HG02678 (cell line): ENCODE data around the gene CCL15.
"Not testable (repeated sequence)": the region's sequence is repeated elsewhere in the genome, so short reads cannot be mapped to it uniquely, and the experiment has no call there.

Experiments
- ATAC-seq: cut with Tn5 transposase; IDR thresholded peaks from one replicate; pipeline ENCODE4 v1.9.1; 2021; ENCODE audit warnings: mild to moderate bottlenecking, moderate library complexity; ENCODE audit not compliant: unreplicated experiment

CCL15 gene, protein sequence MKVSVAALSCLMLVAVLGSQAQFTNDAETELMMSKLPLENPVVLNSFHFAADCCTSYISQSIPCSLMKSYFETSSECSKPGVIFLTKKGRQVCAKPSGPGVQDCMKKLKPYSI

DNA sequence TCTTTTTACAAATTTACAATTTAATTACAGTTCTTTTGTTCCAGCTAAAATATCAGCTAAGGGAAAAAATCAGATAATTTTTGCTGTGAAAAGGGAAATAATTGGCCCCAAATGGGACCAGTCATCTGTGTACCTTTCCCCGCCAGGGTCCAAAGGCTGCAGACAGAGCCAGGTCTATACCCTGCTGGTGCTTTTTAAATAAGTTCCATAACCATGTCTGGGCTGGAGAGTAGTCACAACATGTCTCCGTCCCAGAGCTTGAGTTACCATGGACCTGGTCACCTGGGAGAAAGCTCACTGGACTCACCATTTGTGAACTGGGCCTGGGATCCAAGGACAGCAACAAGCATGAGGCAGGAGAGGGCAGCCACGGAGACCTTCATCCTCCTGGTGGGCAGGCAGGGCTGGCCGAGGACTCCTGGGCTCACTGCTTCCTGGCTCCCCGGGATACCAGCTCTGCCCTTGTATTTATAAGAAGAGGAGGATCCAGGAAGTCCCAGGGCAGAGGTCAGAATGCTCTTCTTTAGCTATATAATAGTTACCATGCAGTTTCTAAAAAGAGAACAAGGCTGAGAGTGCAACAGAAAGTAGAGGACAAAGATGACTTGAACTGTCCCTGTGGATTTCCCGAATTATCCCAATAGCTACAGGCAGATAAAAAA lies at the start of gene CCL15:
Gene CCL15, minus strand, starts transcription at position 444 of the 662 bp plus-strand sequence. Its CDS starts 61 bp downstream, at position 383.
- ATAC-seq = no peak

DNA sequence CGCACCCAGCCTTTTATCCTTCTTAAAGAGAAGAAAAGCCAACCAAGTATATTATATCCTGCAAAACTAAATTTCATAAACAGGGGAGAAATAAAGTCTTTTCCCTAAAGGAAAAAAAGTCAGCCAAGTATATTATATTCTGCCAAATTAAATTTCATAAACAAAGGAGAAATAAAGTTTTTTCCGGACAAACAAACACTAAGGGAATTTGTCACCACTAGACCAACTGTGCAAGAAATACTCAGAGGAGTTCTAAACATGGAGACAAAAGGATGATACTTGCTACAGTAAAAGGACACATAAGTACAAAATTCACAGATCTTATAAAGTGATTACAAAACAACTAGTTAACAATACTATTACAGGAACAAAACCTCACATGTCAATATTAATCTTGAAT lies 48.3 kb upstream of the CCL15 start:
- no peak for ATAC-seq

DNA sequence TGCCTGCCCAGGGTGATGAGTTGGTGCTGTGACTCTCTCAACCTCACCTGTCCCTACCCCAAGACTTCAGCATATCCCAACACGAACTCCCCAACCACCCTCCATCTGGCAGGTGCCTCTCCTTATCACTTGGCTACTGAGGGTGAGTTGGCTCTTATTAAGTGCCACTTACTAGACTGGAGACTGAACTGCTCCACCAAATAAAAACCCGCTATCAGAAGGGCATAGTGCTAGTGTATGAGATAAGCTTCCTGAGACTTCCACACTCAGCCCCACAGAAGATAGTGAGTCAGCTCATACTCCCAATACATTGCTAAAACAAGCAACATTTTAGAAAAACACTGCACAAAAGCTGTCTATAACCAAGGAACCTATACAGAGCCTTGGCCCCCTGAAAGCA lies 46.7 kb upstream of the CCL15 start:
- no peak for ATAC-seq

DNA sequence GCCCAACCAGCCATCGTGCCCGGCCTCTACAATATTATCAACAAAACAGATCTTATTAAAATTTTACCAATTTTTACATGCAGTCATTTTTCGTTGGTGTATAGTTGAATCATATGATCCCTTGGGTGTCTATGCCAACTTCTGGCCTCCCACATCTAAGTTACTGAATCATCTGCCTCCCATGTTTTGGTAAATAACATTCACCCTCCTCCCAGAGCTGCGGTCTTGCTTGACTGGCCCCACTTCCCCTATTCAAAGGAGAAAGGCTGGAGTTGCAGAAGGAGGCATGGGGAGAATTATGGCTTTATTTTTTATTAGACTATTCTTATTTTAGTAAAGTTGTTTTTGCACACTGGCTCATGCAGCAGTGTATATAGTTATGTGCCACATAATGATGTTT lies 34.9 kb upstream of the CCL15 start:
- ATAC-seq = no peak

DNA sequence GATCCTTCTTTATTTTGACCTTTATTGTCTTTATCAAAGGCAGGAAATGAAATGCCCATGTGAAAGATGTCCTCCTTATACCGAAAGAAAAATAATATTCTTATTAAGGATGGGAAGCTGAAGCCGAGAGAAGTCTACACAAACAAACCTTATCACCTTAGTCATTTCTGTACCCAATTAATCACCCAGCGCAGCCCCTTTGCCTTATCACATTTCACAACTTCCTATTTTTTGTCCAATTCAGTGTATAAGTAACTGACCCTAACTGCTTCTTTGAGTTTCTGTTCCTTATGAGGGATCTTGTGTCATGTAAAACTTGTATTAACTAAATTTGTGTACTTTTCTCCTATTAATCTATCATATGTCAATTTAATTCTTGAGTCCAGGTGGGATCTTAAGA lies 32.8 kb upstream of the CCL15 start:
- ATAC-seq = no peak

DNA sequence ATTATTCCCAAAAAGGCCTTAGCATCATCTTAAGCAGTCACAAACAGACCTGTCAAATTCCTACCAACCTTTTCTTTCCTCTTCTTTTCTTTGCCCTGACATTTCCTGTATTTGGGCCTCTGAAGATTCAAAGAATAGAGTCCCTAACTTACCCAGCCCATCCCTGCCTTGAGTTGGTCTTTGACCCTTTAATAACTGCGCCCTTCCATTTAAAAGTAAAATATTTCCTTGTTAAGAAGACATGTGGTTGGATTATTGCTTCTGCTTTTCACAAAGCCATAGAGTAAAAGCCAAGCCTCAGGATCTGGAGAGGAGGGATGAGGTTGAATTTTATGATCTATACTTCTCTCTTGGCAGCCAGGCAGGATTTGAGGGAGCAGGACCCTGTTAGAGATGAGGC lies 29.6 kb upstream of the CCL15 start:
- no peak for ATAC-seq

DNA sequence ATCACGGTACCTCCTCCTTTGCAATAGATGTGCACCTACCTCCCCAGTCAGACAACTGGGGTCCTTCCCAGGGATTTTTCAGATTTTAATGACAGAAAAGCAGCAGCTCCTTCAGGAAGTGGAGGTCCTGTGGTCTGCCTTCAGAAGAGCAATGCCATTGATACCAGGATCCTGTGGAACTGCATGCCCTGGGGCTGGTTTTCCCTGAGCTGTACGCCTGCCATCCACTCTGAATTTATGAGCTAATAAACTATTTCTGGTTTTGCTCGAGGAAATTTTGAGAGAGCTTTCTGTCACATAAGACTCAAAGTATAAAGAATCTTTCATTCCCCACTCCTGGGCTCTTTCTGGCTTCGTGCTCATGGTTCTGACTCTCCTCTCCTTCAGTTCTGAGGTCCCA lies 26.4 kb upstream of the CCL15 start:
- no peak for ATAC-seq

DNA sequence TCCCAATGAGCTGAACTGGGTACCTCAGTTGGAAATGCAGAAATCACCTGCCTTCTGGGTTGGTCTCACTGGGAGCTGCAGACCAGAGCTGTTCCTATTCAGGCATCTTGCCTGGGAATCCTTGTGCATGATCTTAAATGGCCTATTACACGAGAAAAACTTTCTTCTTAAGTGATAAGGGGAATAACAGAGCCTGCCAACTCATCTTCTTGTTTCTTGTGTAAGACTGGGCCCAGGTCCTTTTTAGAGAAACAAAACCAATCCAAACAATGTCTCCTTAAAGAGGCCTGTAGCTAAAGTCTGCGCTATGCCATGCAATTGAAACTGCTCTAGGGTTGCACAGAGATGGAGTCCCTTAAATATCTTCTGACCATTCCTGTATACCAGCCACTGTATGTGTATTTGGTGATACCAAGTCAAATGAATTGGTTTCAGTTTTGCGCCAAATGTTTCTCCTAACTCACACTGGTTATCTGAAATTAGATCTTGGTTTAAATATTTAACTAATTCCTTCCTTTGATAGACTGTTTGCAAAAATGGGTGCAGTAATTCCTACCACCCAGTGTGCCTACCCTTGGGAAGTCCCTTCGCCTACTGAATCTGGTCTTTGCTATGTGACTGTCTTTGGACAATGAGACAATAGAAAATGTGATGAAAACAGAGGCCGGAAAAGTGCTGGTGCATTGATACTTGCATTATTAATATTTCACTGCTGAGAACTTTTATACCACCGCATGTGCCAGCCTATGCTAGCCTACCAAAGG lies 22.9 kb upstream of the CCL15 start:
- no peak for ATAC-seq

DNA sequence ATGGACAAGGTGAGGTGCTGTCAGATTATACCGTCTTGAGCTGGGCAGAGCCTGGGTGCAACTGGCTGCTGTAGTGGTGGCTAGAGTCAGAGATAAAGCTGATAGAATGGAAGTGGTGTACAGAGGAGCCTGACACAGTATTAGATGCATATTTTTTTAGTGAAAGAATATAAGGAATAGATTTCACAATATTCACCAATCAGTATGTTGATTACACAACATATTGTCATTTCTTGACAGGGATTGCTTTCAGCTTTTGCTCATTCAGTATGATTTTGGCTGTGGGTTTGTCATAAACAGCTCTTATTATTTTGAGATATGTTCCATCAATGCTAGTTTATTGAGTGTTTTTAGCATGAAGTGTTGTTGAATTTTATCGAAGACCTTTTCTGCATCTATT lies 18.1 kb upstream of the CCL15 start:
- ATAC-seq = no peak

DNA sequence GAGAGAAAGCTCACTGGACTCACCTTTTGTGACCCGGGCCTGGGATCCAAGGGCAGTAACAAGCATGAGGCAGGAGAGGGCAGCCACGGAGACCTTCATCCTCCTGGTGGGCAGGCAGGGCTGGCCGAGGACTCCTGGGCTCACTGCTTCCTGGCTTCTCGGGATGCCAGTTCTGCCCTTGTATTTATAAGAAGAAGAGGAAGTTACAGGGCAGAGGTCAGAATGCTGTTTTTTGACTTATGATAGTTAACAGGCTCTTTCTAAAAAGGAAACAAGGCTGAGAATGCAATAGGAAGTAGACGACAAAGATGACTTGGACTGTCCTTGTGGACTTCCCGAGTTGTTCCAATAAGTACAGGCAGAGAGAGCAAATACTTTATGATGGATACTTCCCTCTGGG lies 16.4 kb upstream of the CCL15 start, which contains the start of gene CCL23:
Gene CCL23, minus strand, starts transcription at position 174 of the 400 bp plus-strand sequence. Its CDS starts 75 bp downstream, at position 99.
- no peak for ATAC-seq

DNA sequence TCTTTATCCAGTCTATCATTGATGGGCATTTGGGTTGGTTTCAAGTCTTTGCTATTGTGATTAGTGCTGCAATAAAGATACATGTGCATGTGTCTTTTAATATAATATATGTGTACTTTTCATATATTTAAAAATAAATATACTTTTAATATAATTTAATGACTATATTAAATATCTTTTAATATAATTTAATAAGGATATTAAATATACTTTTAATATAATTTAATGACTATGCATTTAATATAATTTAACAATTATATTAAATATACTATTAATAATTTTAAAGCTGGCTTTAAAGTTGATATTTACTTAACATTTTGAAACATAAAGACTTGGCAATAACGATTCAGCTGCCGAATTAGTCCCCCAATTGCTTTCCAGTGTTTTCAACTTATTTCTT lies 15.2 kb upstream of the CCL15 start:
- ATAC-seq = no peak

DNA sequence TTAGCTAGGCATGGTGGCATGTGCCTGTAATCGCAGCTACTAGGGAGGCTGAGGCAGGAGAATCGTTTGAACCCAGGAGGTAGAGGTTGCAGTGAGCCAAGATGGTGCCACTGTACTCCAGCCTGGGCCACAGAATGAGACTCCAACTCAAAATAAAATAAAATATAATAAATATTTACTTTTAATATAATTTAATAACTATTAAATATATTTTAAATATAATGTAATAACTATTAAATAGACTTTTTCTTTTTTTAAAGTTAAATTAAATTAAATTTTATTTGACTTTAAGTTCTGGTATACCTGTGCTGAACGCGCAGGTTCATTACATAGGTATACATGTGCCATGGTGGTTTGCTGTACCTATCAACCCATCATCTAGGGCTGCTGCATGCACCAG lies 14.5 kb upstream of the CCL15 start:
- not testable (repeated sequence) for ATAC-seq

DNA sequence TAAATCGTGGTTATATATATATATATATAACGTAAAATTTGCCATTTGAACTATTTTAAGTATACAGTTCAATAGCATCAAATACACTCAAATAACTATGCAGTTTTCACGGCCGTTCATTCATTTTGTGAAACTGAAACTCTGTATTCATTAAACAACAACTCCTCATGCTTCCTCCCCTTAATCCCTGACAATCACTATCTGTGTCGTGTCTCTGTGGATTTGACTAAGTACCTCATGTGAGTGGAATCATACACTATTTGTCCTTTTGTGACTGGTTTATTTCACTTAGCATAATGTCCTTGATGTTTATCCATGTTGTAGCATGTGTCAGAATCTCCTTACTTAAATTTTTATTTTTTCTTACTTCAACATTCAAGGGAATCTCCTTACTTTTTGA lies 13.6 kb upstream of the CCL15 start:
- no peak for ATAC-seq

DNA sequence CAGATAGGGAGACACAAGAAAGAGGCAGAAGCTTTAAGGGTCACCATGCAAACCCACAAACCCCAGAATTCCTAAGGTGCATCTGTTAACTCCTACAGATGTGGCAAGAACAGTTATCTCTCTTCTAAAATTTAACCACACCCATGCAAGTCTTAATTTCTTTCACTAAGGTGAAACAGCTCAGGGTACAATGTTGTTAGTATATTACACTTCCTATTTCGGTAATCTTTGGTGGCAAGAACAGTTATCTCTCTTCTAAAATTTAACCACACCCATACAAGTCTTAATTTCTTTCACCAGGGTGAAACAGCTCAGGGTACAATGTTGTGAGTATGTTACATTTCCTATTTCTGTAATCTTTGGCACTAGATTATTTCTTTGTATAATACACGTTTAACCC lies 9.8 kb upstream of the CCL15 start:
- ATAC-seq = no peak

DNA sequence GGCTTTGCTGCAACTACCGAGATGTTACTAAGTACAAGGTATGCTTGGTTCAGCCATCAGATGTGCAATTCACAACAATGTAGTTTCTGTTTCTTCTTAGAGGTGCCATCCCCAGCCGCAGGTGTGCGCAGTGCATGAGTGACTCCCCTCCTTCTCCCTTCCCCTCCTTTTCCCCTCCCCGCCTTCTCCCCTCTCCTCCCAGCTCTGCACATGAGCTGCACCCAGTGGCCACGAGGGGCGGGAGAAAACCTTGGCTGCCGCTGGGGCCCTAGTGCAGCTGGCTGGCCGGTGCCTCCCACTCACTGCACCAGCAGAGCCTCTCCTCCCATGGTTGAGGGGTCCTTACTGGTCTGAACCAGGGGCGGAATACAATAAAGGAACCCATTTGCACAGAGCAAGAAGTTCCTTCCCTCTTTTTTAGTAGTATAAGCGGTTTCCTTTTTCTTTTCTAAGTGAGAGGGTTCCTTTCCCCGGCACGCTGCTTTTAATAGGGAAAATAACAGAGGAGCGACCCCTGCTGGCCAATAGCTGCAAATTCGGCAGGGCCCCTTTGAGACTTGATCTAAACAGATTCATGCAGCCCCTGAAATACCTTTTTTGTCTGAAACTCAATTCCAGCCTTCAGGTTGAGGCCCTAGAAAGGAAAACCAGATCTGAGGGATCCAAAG lies 7.8 kb upstream of the CCL15 start:
- no peak for ATAC-seq

DNA sequence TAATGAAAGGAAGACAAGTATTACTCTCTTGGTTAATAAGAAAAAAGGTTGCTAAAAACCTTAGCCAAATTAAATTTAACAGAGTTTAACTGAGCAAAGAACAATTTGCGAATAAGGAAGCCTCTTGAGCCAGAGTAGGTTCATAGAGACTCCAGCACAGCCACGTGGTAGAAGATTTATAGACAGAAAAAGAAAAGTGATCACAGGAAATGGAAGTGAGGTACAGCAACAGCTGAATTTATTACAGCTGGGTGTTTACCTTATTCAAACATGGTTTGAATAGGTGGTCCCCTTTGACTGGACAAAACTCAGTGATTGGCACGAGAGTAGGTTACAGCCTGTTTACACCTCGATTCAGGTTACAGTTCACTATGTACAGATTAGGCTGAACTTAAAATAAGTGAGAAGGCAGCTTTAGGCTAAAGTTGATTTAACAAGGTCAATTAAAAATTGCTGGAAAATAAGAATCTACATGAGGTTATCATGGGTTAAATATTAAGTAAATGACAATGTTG lies 3.3 kb upstream of the CCL15 start:
- ATAC-seq = no peak

DNA sequence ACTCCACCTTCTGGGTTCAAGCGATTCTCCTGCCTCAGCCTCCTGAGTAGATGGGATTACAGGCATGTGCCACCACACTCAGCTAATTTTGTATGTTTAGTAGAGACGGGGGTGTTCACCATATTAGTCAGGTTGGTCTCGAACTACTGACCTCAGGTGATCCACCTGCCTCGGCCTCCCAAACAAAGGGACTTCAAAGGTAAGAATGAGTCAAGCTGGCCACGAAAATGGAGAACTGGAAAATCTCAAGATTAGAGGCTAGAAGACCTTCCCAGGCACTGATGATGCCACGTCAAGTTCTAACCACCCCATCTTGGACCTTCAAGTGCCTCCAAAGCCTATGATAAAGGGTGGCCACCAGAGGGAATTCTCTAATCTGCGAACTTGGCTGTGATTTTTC lies 1.3 kb upstream of the CCL15 start:
- no peak for ATAC-seq

DNA sequence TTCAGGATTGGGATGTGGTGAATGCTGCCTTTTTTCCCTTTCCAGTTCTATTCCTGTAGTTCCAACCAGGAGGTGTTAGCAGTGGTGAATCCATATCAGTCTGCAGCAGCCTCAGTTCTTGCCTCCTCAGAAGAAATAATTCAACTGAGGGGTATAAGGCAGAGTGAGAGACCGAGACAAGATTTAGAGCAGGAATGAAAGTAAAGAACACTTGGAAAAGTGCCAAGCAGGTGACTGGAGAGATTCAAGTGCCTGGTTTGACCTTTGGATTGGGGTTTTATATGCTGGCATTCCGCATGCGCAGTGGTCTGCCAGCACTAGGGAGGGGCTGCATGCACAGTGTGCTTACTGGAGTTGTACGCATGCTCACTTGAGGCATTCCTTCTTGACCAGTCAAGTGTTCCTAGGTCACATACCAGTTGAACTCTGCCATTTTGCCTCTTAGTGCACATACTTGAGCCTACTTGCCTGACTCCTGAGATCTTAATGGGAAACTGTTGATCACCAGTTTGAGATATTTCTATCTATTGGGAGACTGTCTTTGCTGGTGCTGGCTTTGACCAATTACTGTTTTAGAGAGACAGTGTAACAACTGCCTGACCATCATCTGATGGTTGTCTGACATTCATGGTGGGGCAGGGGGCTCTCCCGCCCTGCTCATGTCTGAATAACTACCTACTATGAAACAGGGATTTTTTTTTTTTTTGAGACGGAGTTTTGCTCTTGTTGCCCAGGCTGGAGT lies 680 bp upstream of the CCL15 start:
- ATAC-seq = no peak

DNA sequence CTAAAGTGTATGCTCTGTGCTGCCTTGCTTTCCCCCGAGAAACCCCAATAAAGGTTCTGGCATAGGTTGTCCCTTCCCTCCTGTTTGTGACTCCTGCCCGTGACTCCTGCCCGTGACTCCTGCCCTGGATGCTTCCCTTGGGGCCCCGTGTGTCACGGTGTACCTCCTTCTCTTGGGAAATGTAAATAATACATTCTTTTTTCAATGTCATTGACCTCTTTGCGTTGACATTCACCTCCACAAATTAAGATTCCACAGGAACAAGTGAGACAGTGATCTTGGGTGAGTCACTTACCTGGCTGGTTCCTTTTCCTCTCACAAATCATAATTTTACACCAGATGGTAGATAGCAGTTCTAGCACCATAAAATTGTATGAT lies 632 bp downstream of the CCL15 start:
- no peak for ATAC-seq

DNA sequence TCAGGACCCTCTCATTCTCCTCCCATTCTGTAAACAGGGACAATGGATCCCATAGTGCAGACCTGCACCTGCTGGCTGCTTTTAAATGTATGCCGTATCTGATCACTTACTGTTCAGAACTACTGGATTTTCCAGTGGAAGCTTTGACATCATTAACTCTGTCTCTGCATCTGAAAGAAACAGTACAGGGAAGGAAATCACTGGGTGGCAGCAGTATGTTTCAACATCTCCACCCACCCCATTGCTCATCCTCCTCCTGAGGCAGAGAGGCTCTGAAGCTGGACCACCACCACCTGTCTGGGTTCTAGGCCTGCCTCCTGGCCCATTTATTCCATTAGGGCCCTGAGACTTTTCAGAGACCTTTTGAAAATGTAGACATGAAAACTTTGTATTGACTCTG lies 2.6 kb downstream of the CCL15 start:
- ATAC-seq = no peak

DNA sequence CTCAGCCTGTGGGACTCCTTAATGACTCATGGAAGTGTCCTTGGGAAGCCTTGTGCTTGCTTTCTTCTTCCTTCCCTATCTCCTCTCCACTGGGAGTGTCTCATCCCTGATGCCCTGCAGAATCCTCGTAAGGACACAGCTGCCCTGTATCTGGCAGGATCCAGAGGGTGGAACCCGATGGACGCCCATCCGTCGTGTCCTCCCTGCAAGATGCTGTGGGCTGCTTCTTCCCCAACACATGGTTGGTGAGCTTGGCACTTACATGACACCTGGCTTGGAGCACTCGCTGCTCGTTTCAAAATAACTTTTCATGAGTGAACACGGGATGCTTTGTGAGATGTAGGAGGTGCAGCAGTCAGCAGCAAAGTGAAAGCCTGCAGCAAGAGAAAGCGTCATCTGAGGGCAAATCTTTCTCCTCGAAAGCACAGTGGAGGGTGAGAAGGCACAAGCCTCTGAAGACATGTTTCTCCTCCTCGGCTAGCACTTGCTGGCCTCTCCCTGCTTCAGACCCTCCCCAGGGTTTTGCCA lies 3.3 kb downstream of the CCL15 start:
- no peak for ATAC-seq
